ENCODE results near the gene C2CD4C. TPM values are rescaled to one million over a fixed set of nuclear protein-coding genes. Genes with fewer than 3 reads are reported as not detected.
"Not testable (repeated sequence)": the region's sequence is repeated elsewhere in the genome, so short reads cannot be mapped to it uniquely, and the experiment has no call there.

C2CD4C gene
- polyA plus RNA-seq, 2 donors: 0.33 to 0.43 TPM

DNA sequence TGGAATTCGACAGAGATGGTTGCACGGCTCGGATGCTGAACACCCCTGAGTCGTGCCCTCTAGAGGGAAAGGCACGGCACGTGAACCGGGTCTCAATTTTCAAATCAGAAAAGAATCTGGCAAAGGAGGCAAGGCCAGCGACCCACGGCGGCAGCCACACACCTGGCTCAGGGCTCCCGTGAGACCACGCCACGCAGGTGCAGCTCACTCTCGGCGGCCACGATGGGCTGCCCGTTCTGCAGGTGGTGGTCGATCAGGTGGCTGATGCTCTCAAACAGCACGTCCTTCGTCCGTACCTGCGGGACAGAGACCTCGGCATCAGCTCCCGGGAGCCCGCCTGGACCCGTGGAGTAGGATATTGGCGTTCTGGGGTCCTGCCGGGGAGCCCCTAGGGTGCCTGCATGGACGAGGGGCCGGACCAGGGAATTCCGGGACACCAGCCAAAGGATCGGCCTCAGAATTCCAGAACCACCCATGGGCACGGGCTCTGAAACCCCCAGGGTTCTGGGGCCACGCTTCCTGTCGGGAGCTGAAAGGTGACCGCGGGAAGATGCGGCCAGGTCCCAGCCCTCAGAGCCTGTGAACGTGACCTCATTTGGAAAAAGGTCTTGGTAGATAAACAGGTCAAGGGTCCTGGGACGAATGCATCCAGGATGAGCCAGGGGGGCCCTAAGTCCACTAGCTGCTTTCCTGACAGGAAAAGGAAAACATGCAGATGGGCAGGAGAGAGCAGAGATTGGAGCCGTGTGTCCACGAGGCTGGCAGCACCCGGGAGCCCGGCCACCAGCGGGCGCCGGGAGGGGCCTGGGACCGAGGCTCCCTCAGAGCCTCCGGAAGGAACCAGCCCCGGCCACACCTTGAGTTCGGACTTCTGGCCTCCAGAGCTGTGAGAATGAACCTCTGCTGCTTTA, 10.1 kb upstream of the C2CD4C start:
- Histone ChIP-seq H3K36me3 (ENCODE audit: control insufficient read depth in 2 of 2, insufficient read depth in 2 of 2, low read length in 1 of 2) (no peaks in the 10 kb centered on the region), H3K27ac (ENCODE audit: low read depth in 2 of 2, low read length in 1 of 2) (no peak overlapping the region), H3K27me3 (ENCODE audit: control insufficient read depth in 1 of 2, insufficient read depth in 2 of 2, low read length in 2 of 2) (no peaks in the 10 kb centered on the region), H3K4me3 (ENCODE audit: low read depth in 1 of 2, low read length in 2 of 2) (no peak overlapping the region), H3K4me1 (ENCODE audit: control insufficient read depth in 2 of 2, insufficient read depth in 2 of 2, low read length in 1 of 2) (no peaks in the 10 kb centered on the region), H3K9me3 (ENCODE audit: control insufficient read depth in 2 of 2, insufficient read depth in 1 of 2, low read depth in 1 of 2, low read length in 1 of 2) (no peaks in the 10 kb centered on the region)
- 78 to 79% methylated on average over 51 of the region's 51 CpGs for WGBS, 2 donors

DNA sequence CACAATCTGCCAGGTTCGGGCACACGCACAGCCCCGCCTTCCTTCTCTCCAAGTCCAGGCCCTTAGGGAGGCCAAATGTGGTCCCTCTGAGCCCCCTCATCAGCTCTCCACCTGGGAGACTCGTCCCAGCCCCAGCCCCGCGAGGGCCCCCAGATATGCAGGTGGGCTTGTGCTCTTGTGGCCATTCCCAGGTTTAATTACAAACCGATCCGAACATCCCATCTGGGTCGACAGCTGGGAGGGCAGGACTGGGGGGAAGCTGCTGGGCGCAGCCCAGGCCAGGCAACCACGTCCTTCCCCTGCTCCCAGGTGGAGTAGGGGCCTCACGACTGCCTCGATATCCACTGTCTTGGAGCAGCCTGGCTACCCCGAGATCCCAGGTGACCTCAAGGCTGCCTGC, 7.5 kb upstream of the C2CD4C start:
- Histone ChIP-seq H3K9me3 (ENCODE audit: control insufficient read depth in 2 of 2, insufficient read depth in 1 of 2, low read depth in 1 of 2, low read length in 1 of 2) (no peaks in the 10 kb centered on the region), H3K36me3 (ENCODE audit: control insufficient read depth in 2 of 2, insufficient read depth in 2 of 2, low read length in 1 of 2) (no peaks in the 10 kb centered on the region), H3K4me3 (ENCODE audit: low read depth in 1 of 2, low read length in 2 of 2) (no peak overlapping the region), H3K27ac (ENCODE audit: low read depth in 2 of 2, low read length in 1 of 2) (no peak overlapping the region), H3K27me3 (ENCODE audit: control insufficient read depth in 1 of 2, insufficient read depth in 2 of 2, low read length in 2 of 2) (no peaks in the 10 kb centered on the region), H3K4me1 (ENCODE audit: control insufficient read depth in 2 of 2, insufficient read depth in 2 of 2, low read length in 1 of 2) (no peaks in the 10 kb centered on the region)
- 85 to 88% methylated on average over 14 of the region's 14 CpGs for WGBS, 2 donors

DNA sequence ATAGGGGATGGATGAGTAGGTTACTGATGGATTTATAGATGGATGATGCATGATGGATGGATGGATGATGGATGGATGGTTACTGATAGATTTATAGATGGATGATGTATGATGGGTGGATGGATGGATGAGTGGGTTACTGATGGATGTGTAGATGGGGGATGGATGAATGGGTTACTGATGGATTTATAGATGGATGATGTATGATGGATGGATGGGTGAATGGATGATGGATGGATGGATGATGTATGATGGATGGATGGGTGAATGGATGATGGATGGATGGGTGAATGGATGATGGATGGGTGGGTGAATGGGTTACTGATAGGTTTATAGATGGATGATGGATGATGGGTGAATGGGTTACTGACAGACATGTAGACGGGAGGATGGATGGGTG, 6.3 kb upstream of the C2CD4C start:
- no peaks in the 10 kb centered on the region for H3K27me3 ChIP-seq (ENCODE audit: control insufficient read depth in 1 of 2, insufficient read depth in 2 of 2, low read length in 2 of 2)
- WGBS, 2 donors: 94 to 100% methylated on average over 1 of the region's 1 CpG
- H3K36me3 ChIP-seq (ENCODE audit: control insufficient read depth in 2 of 2, insufficient read depth in 2 of 2, low read length in 1 of 2): no peaks in the 10 kb centered on the region
- H3K4me1 ChIP-seq (ENCODE audit: control insufficient read depth in 2 of 2, insufficient read depth in 2 of 2, low read length in 1 of 2): no peaks in the 10 kb centered on the region
- H3K27ac ChIP-seq (ENCODE audit: low read depth in 2 of 2, low read length in 1 of 2): no peak overlapping the region
- no peaks in the 10 kb centered on the region for H3K9me3 ChIP-seq (ENCODE audit: control insufficient read depth in 2 of 2, insufficient read depth in 1 of 2, low read depth in 1 of 2, low read length in 1 of 2)
- no peak overlapping the region for H3K4me3 ChIP-seq (ENCODE audit: low read depth in 1 of 2, low read length in 2 of 2)

DNA sequence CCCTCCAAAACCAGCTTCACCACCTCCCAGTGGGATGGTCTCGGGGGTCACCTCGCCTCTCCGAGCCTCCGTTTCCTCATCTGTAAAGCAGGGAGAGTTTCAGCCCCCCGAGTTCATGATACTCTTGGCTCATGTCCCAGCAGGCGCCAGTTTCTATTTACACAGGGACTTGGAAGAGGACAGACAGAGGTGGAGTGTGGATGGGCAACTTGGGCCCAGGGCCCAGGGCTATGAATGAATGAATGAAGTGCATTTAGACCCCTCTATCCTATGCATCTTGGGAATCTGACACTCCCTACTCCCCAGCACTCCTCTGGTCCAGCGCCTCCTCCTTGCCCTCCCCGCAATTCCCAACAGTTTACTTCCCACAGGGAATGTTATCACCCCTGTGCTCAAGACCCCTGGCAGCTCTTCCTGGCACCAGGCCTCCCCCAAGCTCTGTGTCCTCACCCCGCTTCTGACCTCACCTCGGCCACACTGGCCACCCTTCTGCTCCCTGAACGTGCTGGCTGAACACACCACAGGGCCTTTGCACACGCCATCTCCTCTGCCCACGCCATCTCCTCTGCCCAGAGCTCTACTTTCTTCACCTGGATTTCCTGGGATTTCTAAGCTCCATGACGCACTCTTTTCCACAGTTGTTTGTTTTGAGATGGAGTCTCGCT, 4.9 kb upstream of the C2CD4C start:
- Histone ChIP-seq H3K36me3 (ENCODE audit: control insufficient read depth in 2 of 2, insufficient read depth in 2 of 2, low read length in 1 of 2) (no peaks in the 10 kb centered on the region), H3K4me3 (ENCODE audit: low read depth in 1 of 2, low read length in 2 of 2) (no peak overlapping the region), H3K27me3 (ENCODE audit: control insufficient read depth in 1 of 2, insufficient read depth in 2 of 2, low read length in 2 of 2) (peaks cover 0 to 8% of the 10 kb centered on the region in 2 donors), H3K4me1 (ENCODE audit: control insufficient read depth in 2 of 2, insufficient read depth in 2 of 2, low read length in 1 of 2) (no peaks in the 10 kb centered on the region), H3K9me3 (ENCODE audit: control insufficient read depth in 2 of 2, insufficient read depth in 1 of 2, low read depth in 1 of 2, low read length in 1 of 2) (no peaks in the 10 kb centered on the region), H3K27ac (ENCODE audit: low read depth in 2 of 2, low read length in 1 of 2) (no peak overlapping the region)
- 72 to 75% methylated on average over 15 of the region's 15 CpGs for WGBS, 2 donors

DNA sequence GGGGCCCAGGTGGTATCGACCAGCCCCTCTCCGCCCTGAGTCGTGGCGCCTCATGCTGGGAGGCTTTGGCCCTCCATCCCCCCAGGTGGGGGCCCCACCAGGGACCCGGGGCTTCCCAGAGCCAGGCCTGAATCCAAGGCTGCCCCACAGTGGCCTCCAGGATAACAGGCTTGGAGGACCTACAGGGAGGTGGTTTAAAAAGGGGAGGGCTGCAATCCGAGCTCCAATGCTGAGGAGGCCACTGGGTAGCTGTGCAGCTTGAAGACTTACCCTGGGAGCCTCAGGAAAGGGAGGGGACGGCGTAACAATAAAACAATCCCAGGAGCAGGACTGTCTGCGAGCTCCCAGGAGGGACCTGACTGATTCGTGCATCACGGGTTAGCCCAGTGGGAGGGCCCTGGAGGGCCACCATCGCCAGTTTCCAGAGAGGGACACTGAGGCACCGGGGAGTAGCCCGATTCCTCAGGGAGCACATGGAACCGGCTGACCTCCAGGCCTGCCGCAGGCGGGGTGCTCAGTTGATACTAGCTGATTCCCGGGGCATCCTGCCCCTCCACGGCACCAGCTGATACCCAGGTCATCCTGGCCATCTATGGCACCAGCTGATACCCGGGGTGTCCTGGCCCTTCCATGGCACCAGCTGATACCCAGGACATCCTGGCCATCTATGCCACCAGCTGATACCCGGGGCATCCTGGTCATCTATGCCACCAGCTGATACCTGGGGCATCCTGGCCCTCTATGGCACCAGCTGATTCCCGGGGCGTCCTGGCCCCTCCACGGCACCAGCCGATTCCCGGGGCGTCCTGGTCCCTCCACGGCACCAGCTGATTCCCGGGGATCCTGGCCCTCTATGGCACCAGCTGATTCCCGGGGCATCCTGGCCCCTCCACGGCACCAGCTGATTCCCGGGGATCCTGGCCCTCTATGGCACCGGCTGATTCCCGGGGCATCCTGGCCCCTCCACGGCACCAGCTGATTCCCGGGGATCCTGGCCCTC, 3.7 kb upstream of the C2CD4C start:
- 51 to 56% methylated on average over 28 to 36 of the region's 36 CpGs for WGBS, 2 donors
- Histone ChIP-seq H3K4me3 (ENCODE audit: low read depth in 1 of 2, low read length in 2 of 2) (no peak overlapping the region), H3K9me3 (ENCODE audit: control insufficient read depth in 2 of 2, insufficient read depth in 1 of 2, low read depth in 1 of 2, low read length in 1 of 2) (no peaks in the 10 kb centered on the region), H3K4me1 (ENCODE audit: control insufficient read depth in 2 of 2, insufficient read depth in 2 of 2, low read length in 1 of 2) (peaks cover 0 to 2% of the 10 kb centered on the region in 2 donors), H3K27ac (ENCODE audit: low read depth in 2 of 2, low read length in 1 of 2) (no peak overlapping the region), H3K36me3 (ENCODE audit: control insufficient read depth in 2 of 2, insufficient read depth in 2 of 2, low read length in 1 of 2) (no peaks in the 10 kb centered on the region), H3K27me3 (ENCODE audit: control insufficient read depth in 1 of 2, insufficient read depth in 2 of 2, low read length in 2 of 2) (peaks cover 0 to 15% of the 10 kb centered on the region in 2 donors)

DNA sequence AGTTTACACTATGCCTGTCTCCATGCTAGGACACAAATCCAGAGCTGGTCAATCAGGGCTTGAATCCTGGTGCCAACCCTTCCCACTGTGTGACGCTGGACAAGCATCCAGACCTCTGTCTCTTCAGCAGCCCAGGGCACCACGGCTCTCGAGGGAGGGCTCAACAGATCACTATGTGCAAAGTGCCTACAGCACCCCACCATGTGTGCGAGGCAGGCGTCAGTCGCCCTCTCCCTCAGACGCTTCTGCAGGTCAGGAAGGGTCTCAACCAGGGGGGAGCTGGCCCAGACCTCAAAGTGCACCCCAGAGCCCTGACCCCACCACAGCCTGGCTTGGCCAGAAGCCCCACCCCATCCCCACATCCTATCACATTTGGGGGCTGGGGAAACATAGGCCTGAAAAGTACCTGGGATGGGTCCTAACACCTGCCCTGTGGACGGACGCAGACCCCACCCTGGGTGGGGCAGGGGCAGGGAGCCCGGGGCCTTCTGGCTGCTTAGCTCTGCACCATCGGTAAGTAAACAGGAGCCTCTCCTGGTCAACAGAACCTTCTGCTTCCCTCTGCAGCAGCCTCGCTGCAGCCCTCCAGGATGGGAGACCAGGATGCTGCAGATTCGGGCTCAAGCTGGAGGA, 2.9 kb upstream of the C2CD4C start:
- Histone ChIP-seq H3K4me1 (ENCODE audit: control insufficient read depth in 2 of 2, insufficient read depth in 2 of 2, low read length in 1 of 2) (peaks cover 0 to 2% of the 10 kb centered on the region in 2 donors), H3K4me3 (ENCODE audit: low read depth in 1 of 2, low read length in 2 of 2) (no peak overlapping the region), H3K27me3 (ENCODE audit: control insufficient read depth in 1 of 2, insufficient read depth in 2 of 2, low read length in 2 of 2) (peaks cover 0 to 18% of the 10 kb centered on the region in 2 donors), H3K27ac (ENCODE audit: low read depth in 2 of 2, low read length in 1 of 2) (no peak overlapping the region), H3K9me3 (ENCODE audit: control insufficient read depth in 2 of 2, insufficient read depth in 1 of 2, low read depth in 1 of 2, low read length in 1 of 2) (no peaks in the 10 kb centered on the region), H3K36me3 (ENCODE audit: control insufficient read depth in 2 of 2, insufficient read depth in 2 of 2, low read length in 1 of 2) (no peaks in the 10 kb centered on the region)
- WGBS, 2 donors: 45 to 48% methylated on average over 13 of the region's 13 CpGs

DNA sequence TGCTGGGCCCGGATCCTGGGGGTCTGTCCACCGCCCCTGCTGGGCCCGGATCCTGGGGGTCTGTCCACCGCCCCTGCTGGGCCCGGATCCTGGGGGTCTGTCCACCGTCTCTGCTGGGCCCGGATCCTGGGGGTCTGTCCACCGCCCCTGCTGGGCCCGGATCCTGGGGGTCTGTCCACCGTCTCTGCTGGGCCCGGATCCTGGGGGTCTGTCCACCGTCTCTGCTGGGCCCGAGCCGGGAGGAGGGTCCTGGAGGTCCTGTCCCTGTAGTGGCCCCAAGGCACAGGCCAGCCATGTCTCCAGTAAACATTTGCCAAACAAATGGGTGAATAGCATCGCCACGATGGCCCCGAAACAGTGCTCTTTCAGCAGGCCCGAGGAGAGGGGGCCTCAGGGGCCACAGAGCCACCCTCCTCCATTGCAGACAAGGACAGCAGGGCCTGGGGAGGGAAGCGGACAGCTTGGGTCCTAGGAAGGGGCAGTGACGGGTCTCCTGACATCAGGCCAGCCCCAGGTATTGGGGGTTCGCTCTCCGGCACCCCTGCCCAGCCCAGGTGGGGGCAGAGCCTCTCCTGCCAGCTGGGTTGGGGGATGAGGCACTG, 2.3 kb upstream of the C2CD4C start:
- not testable (repeated sequence) for H3K4me3 ChIP-seq (ENCODE audit: low read depth in 1 of 2, low read length in 2 of 2); H3K9me3 ChIP-seq (ENCODE audit: control insufficient read depth in 2 of 2, insufficient read depth in 1 of 2, low read depth in 1 of 2, low read length in 1 of 2); H3K4me1 ChIP-seq (ENCODE audit: control insufficient read depth in 2 of 2, insufficient read depth in 2 of 2, low read length in 1 of 2); H3K36me3 ChIP-seq (ENCODE audit: control insufficient read depth in 2 of 2, insufficient read depth in 2 of 2, low read length in 1 of 2); H3K27ac ChIP-seq (ENCODE audit: low read depth in 2 of 2, low read length in 1 of 2)
- 89 to 92% methylated on average over 22 of the region's 22 CpGs for WGBS, 2 donors
- peaks cover 0 to 19% of the 10 kb centered on the region in 2 donors for H3K27me3 ChIP-seq (ENCODE audit: control insufficient read depth in 1 of 2, insufficient read depth in 2 of 2, low read length in 2 of 2)

DNA sequence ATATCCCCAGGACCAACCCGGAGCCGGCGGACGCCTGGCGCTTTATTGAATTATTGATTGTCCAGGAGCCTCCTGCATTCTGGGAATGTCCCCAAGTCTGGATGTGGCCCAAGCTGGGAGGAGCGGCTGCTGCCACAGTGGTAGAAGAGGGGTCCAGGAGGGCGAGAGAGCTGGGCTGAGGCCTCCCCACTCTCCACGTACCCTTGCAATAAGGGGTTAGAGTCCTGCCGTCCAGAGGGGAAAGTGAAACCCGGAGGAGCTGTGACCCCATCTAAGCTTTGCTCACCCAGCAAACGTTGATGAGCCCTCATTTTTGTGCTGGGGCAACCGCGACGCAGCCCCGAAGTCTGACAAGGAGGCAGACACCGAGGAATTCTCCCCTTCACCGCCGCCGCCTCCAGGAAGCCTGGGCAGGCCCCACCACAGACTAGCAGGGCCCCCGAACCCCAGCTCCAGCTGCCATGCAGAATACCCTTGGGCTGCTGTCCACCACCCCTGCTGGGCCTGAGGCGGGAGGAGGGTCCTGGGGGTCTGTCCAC, 1.4 kb upstream of the C2CD4C start:
- no peak overlapping the region for H3K4me3 ChIP-seq (ENCODE audit: low read depth in 1 of 2, low read length in 2 of 2)
- peaks cover 0 to 19% of the 10 kb centered on the region in 2 donors for H3K27me3 ChIP-seq (ENCODE audit: control insufficient read depth in 1 of 2, insufficient read depth in 2 of 2, low read length in 2 of 2)
- H3K36me3 ChIP-seq (ENCODE audit: control insufficient read depth in 2 of 2, insufficient read depth in 2 of 2, low read length in 1 of 2): no peaks in the 10 kb centered on the region
- no peaks in the 10 kb centered on the region for H3K9me3 ChIP-seq (ENCODE audit: control insufficient read depth in 2 of 2, insufficient read depth in 1 of 2, low read depth in 1 of 2, low read length in 1 of 2)
- H3K27ac ChIP-seq (ENCODE audit: low read depth in 2 of 2, low read length in 1 of 2): no peak overlapping the region
- WGBS, 2 donors: 44 to 55% methylated on average over 21 of the region's 21 CpGs
- H3K4me1 ChIP-seq (ENCODE audit: control insufficient read depth in 2 of 2, insufficient read depth in 2 of 2, low read length in 1 of 2): peaks cover 0 to 2% of the 10 kb centered on the region in 2 donors

All from esophagus (tissue), 2 donors.